Naive thymus-derived CD8-positive, alpha-beta T cell (primary cell): ENCODE data around the gene OBSL1. TPM values are rescaled to one million over a fixed set of nuclear protein-coding genes. Genes with fewer than 3 reads are reported as not detected.

Source experiments
- ATAC-seq, 2 donors: fragments of 150-1000 bp; cut with Tn5 transposase in 1 of 2; sonication (Bioruptor Pico), chemical (Tn5 transposase) in 1 of 2; 1 replicate in 1 of 2; 2 replicates in 1 of 2; pipeline ENCODE4 v1.10.0; 2021; ENCODE audit warnings: mild to moderate bottlenecking in 2 of 2, moderate library complexity in 2 of 2
- POLR2A ChIA-PET: fragments of 350-600 bp; sonication (Branson Sonifier 250); formaldehyde crosslinking; loops from one replicate; lab custom pipeline; 2021; ENCODE audit warnings: antibody characterized with exemption; lab: Charles Lee
- DNase-seq, 10 donors: peaks; one replicate each; pipeline versions ENCODE4 v3.0.0 to v3.0.0-alpha.2; 2020 to 2022
- H3K27ac Mint-ChIP-seq, 10 donors: one replicate each; pipeline ENCODE4 v1.8.0; 2020 to 2022; ENCODE audit warnings: mild to moderate bottlenecking in 10 of 10, mixed read lengths in 10 of 10, moderate library complexity in 4 of 10, inconsistent platforms in 1 of 10
- H3K27me3 Mint-ChIP-seq, 5 donors: one replicate each; pipeline ENCODE4 v1.8.0; 2021 to 2022; ENCODE audit warnings: mixed read lengths in 5 of 5
- H3K36me3 Mint-ChIP-seq, 3 donors: one replicate each; pipeline ENCODE4 v1.8.0; 2020 to 2022; ENCODE audit warnings: mixed read lengths in 3 of 3, mild to moderate bottlenecking in 2 of 3, inconsistent platforms in 1 of 3
- H3K4me1 Mint-ChIP-seq, 4 donors: one replicate each; pipeline ENCODE4 v1.8.0; 2021 to 2022; ENCODE audit warnings: mixed read lengths in 4 of 4
- H3K4me3 Mint-ChIP-seq, 10 donors: one replicate each; pipeline ENCODE4 v1.8.0; 2020 to 2022; ENCODE audit warnings: mild to moderate bottlenecking in 10 of 10, mixed read lengths in 10 of 10, moderate library complexity in 6 of 10, inconsistent platforms in 1 of 10
- H3K9me3 Mint-ChIP-seq, 9 donors: one replicate each; pipeline ENCODE4 v1.8.0; 2020 to 2022; ENCODE audit warnings: mixed read lengths in 9 of 9, mild to moderate bottlenecking in 3 of 9, inconsistent platforms in 1 of 9, moderate library complexity in 1 of 9
- polyA plus RNA-seq, 3 donors: library from polyadenylated mRNA; unstranded; fragments of 300-500 nt; fragmentation: Illumina TruSeq; gene quantifications; one replicate each; pipeline ENCODE4 v1.2.3, GENCODE V29; 2021
- total RNA-seq, 8 experiments: library from RNA in 2 of 8; stranded (reverse) in 2 of 8; gene quantifications; one replicate each; pipeline ENCODE4 v1.2.3 and lab custom pipeline; 2021 to 2026

The OBSL1 gene
- total and polyA plus RNA-seq, 5 experiments from 2014 or later: 0.96 to 1.1 TPM; not detected in 3

DNA sequence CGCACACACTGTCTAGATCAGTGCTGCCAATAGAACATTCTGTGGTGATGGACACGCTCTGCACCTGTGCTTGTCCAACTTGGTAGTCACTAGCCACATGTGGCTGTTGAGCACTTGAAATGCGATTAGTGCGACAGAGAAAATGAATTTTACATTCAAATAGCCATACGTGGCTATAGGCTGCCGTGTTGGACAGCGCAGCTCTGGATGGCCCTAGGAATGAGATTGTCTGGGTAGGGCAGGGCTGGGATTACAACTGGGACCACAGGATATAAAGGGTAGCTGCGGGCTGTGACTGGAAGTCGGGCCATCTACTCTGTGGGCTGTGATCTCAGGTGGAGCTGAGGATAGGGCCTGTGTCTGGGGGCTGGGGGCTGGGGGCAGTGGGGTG lies 51.8 kb downstream of the OBSL1 start:
- H3K4me1 Mint-ChIP-seq: peaks cover 13 to 22% (median 19%) of the 10 kb centered on the region in 4 donors
- H3K9me3 Mint-ChIP-seq: peaks cover 0 to 2% (median 0%) of the 10 kb centered on the region in 9 donors
- H3K27ac Mint-ChIP-seq: no peak overlapping the region
- peaks cover 46 to 97% (median 73%) of the 10 kb centered on the region in 5 donors for H3K27me3 Mint-ChIP-seq
- ATAC-seq (no peak), DNase-seq (no peak)
- H3K4me3 Mint-ChIP-seq: no peak overlapping the region
- POLR2A ChIA-PET: no interaction called here
- peaks cover 0 to 2% (median 0%) of the 10 kb centered on the region in 3 donors for H3K36me3 Mint-ChIP-seq

DNA sequence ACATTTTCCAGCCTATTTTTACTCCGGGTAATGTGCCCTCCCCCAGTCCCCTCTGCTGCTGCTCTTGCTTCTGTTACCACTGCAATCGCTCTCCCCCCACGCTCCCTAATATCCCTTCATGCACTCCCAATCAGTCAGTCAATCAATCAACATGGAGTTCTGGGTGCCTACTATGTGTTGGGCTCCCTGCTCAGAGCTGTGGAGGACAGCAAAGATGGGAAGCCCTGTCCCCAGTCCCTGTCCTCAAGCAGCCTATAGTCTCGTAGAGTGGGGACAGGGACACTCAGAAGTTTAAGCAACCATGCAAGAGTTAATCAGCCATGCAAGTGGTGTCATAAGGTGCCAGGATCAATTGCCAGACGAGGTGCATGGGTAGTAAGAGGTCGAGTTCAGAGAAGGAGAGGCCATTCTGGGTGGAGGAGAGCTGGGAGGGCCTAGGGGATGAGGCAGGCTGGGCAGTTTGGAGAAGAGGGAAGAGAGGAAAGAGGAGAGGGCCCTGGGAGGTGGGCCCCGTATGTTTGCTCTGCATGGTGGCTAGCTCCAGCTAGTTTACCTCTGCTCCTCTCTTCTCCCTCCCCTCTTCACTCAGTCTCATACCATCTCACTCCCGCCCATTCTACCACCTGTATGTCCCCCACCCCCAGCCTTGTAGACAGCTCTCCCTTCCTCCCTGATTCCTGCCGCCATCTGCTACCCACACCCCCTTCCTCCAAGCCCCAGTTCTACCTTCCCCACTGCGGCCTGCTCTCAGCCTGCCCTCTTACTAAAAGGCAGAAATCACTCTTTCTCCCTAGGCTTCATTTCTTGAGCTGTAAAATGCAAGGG lies 53.2 kb downstream of the OBSL1 start:
- DNase-seq: no peak
- H3K36me3 Mint-ChIP-seq: peaks cover 0 to 2% (median 2%) of the 10 kb centered on the region in 3 donors
- H3K27ac Mint-ChIP-seq: peak overlapping the region in 1 of 10 donors; percentile 30
- H3K27me3 Mint-ChIP-seq: peaks cover 46 to 97% (median 77%) of the 10 kb centered on the region in 5 donors
- peaks cover 18 to 30% (median 27%) of the 10 kb centered on the region in 4 donors for H3K4me1 Mint-ChIP-seq
- ATAC-seq: no peak
- no peak overlapping the region for H3K4me3 Mint-ChIP-seq
- peaks cover 0 to 3% (median 0%) of the 10 kb centered on the region in 9 donors for H3K9me3 Mint-ChIP-seq
- POLR2A ChIA-PET: interaction anchor here (0.6 kb wide), 1 partner anchor 52 kb away, joined by 3 read pairs; no protein-coding TSS in a partner anchor

DNA sequence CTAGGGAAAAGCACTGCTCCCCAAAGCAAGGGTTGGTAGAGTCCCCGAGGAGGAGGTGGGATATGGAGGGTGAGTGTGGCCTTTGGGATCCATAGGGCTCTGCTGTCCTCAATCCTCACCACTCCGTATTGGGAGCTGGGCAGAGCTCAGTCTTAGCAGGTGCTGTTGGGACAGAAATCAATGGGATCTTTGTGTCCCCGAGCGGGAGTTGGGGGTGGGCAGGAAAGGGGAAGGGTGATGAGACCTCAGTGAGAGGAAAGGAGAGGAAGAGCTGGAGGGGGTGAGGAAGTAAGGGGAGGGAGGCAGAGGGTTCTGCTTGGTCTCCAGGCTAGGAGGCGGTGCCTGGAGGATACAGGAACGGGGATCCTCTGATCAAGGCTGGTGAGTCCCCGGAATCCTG lies 54.5 kb downstream of the OBSL1 start:
- DNase-seq (no peak), ATAC-seq (no peak)
- H3K9me3 Mint-ChIP-seq: peaks cover 0 to 3% (median 0%) of the 10 kb centered on the region in 9 donors
- H3K4me3 Mint-ChIP-seq: no peak overlapping the region
- no peak overlapping the region for H3K27ac Mint-ChIP-seq
- H3K4me1 Mint-ChIP-seq: peaks cover 16 to 33% (median 27%) of the 10 kb centered on the region in 4 donors
- POLR2A ChIA-PET: no interaction called here
- peaks cover 0 to 2% (median 2%) of the 10 kb centered on the region in 3 donors for H3K36me3 Mint-ChIP-seq
- peaks cover 50 to 100% (median 81%) of the 10 kb centered on the region in 5 donors for H3K27me3 Mint-ChIP-seq

DNA sequence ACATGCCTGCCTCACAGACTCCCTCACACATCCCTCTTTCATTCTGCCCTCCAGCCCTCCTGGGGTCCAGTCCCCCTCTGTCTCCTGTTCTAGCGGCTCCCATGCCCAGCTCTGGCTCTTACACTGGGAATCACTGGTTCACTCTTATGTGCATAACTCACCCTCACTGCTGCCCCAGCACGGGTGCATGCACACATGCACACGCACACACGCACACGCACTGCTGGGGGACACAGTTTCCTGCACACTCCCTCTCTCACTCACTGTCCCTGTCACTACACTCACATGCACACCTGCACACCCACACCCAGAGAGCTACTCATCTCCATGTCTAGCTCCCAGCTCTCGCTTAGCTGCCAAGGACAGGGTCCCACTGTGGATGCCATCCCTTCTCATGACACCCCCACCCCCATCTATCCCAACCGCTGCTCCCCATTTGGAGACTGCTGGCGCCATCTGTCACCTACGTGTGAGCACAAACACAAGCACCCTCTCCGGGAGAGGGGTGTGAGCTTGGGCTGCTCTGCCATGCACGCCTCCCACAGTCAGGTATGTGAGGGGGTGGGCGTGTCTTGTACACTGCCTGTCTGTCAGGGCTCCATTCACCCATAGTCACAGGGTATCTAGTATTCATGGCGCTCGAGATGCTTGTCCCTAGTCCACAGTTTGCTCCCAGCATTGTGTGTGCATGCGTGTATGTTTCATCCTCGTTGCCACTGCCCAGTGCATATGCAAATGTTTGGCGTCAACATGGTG lies 55.3 kb downstream of the OBSL1 start:
- H3K9me3 Mint-ChIP-seq: peaks cover 0 to 3% (median 0%) of the 10 kb centered on the region in 9 donors
- H3K36me3 Mint-ChIP-seq: peaks cover 0 to 2% (median 0%) of the 10 kb centered on the region in 3 donors
- POLR2A ChIA-PET: no interaction called here
- peak overlapping the region in 3 of 10 donors; percentile 12 to 36 (median 12) for H3K4me3 Mint-ChIP-seq
- peaks cover 13 to 26% (median 18%) of the 10 kb centered on the region in 4 donors for H3K4me1 Mint-ChIP-seq
- peak overlapping the region in 1 of 10 donors; percentile 59 for H3K27ac Mint-ChIP-seq
- ATAC-seq: no peak
- DNase-seq: no peak
- H3K27me3 Mint-ChIP-seq: peaks cover 45 to 100% (median 79%) of the 10 kb centered on the region in 5 donors

DNA sequence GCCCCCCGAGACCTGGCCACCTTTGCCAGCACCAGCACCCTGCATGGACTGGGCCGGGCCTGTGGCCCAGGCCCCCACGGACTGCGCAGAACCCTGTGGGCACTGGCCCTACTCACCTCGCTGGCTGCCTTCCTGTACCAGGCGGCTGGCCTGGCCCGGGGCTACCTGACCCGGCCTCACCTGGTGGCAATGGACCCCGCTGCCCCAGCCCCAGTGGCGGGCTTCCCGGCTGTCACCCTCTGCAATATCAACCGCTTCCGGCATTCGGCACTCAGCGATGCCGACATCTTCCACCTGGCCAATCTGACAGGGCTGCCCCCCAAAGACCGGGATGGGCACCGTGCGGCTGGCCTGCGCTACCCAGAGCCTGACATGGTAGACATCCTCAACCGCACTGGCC lies 56.5 kb downstream of the OBSL1 start:
- POLR2A ChIA-PET: no interaction called here
- H3K4me1 Mint-ChIP-seq: peaks cover 19 to 27% (median 25%) of the 10 kb centered on the region in 4 donors
- DNase-seq: no peak
- H3K27ac Mint-ChIP-seq: no peak overlapping the region
- H3K27me3 Mint-ChIP-seq: peaks cover 48 to 100% (median 82%) of the 10 kb centered on the region in 5 donors
- peaks cover 0 to 7% (median 0%) of the 10 kb centered on the region in 9 donors for H3K9me3 Mint-ChIP-seq
- H3K36me3 Mint-ChIP-seq: peaks cover 0 to 2% (median 2%) of the 10 kb centered on the region in 3 donors
- no peak for ATAC-seq
- H3K4me3 Mint-ChIP-seq: peak overlapping the region in 2 of 10 donors; percentile 29 to 41

DNA sequence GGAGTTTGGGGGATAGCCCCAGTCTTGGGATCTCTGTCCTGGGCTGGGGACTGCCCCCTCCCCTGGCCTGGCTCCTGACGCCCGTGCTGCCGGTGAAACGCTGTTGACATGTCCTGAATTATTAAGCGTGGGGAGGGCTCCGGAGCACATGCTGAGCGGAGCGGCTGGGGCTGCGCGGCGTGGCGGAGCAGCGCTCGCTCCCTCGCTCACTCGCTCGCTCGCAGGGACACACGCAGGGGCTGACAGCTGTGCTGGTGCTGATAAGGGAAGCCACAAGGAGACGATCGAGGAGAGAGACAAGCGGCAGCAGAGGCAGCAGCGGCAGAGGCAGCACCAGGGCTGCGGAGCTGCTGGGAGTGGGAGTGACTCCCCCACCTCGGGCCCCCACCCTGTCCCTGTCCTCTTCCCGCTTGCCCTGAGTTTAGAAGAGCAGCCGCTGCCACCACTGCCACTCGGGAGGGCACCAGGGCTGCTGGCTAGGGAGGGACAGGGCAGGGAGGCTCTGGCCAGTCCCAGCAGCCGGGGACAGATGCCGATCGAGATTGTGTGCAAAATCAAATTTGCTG lies 57.1 kb downstream of the OBSL1 start, which contains the start of gene ASIC4:
Gene ASIC4, plus strand, starts transcription at position 287 of the 566 bp plus-strand sequence. Its CDS starts 243 bp downstream, at position 530.
- Mint-ChIP-seq H3K4me3 (peak within 1 kb of the TSS in 8 of 10 donors; percentile 19 to 56 (median 42)), H3K36me3 (peaks cover 0 to 4% (median 2%) of the 10 kb centered on the region in 3 donors), H3K9me3 (peaks cover 0 to 7% (median 0%) of the 10 kb centered on the region in 9 donors), H3K27me3 (peaks cover 49 to 100% (median 84%) of the 10 kb centered on the region in 5 donors), H3K27ac (peak within 1 kb of the TSS in 1 of 10 donors; percentile 77), H3K4me1 (peaks cover 24 to 32% (median 31%) of the 10 kb centered on the region in 4 donors)
- DNase-seq (no peak), ATAC-seq (peak; percentile 28 to 49)
- POLR2A ChIA-PET: no interaction called here

DNA sequence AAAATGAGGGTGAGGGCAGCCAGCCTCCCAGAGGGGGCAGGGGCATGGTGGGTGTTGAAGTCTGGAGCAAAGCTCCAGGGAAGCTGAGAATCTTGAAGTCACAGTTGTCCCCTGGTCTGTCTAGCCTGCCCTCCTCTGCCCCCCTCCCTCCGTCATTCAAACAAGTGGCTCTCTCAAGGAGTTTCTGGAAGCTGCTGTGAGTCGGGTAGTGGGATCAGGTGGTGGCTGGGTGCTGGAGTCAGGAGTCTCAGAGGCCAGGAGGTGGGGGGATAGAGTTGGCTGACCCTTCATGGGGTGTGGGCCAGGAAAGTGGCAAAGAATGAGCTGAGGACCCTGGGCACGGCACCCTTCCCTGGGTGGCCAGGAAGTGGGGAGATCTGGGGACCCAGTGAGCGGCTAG lies 57.6 kb downstream of the OBSL1 start:
- ATAC-seq: peak; percentile 6 to 17
- no peak for DNase-seq
- Mint-ChIP-seq H3K4me1 (peaks cover 27 to 32% (median 32%) of the 10 kb centered on the region in 4 donors), H3K9me3 (peaks cover 0 to 7% (median 0%) of the 10 kb centered on the region in 9 donors), H3K27me3 (peaks cover 47 to 97% (median 82%) of the 10 kb centered on the region in 5 donors), H3K4me3 (peak overlapping the region in 7 of 10 donors; percentile 19 to 56 (median 48)), H3K36me3 (peaks cover 0 to 4% (median 2%) of the 10 kb centered on the region in 3 donors), H3K27ac (peak overlapping the region in 1 of 10 donors; percentile 77)
- POLR2A ChIA-PET: no interaction called here

DNA sequence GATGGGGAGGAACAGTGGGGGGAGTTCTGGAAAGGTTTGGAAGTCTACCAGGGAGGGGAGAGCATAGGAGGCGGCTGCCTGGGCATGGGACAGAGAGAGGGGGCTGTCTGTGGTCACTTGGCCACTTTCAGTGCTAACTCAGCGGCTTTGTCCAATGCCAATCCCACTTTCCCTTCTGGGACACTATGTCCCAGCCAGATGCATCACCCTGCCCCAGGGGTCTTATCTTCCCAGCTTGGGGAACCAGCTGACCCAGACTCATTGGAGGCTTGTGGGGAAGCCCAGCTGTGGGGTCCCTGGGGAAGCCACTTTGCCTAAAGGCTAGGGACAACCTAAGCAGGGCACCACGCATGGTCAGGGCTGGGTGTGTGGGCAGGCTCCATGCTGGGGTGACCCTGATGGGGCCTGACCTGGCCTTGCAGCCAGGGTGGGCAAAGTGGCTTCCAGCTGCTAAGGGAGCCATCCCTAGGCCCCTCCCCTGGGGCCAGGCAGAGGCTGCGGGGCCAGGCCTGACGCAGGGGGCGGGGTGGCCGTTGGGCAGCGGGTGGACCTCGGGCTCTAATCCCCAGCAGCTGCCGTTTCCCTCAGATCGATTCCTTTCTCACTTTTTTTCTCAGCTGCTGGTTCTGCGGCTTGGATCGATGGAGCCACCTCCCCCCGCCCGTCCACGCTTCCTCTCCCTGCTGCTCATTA lies 58.7 kb downstream of the OBSL1 start:
- Mint-ChIP-seq H3K36me3 (peaks cover 0 to 8% (median 3%) of the 10 kb centered on the region in 3 donors), H3K4me1 (peaks cover 27 to 32% (median 32%) of the 10 kb centered on the region in 4 donors), H3K27ac (no peak overlapping the region), H3K4me3 (no peak overlapping the region), H3K27me3 (peaks cover 42 to 93% (median 78%) of the 10 kb centered on the region in 5 donors), H3K9me3 (peaks cover 0 to 7% (median 0%) of the 10 kb centered on the region in 9 donors)
- DNase-seq (no peak), ATAC-seq (no peak)
- POLR2A ChIA-PET: no interaction called here

DNA sequence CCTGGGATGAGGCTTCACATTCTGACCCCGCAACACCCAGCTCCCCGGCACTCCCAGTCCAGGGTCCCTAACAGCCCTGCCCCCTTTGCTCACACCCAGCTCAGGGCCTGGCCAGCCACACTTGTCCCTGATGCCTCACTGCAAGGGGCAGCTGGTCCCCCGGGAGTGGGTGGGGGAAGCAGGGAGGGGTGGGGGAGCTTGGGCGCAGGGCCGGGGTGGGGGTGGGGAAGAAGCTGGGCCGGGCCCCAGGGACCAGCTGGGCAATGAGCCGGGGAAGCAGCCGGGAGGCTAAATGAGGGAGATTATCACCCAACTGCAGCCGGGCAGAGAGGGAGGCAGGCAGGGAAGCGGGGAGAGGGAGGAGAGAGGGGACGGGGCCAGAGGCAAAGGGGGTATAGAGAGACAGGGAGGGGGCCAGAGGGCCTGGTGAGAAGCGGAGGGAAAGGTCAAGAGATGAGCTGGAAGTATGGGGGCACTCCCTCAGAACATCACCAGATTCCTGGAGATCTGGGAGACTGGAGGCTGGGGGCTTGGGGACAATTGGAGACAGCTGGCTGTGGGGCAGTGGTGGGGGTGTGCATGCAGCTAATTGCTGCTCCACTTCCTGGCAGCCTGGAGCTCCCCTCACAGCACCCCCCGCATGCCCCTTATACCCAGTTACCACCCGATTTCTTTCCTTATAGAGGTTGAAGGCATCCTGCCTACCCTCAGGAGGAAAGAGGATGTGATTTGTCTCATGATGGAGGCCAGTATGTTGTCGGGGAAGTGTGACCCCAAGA lies 59.6 kb downstream of the OBSL1 start:
- Mint-ChIP-seq H3K4me3 (peak overlapping the region in 1 of 10 donors; percentile 11), H3K27me3 (peaks cover 40 to 93% (median 73%) of the 10 kb centered on the region in 5 donors), H3K4me1 (peaks cover 27 to 32% (median 32%) of the 10 kb centered on the region in 4 donors), H3K27ac (no peak overlapping the region), H3K9me3 (peaks cover 0 to 7% (median 0%) of the 10 kb centered on the region in 9 donors), H3K36me3 (peaks cover 0 to 17% (median 9%) of the 10 kb centered on the region in 3 donors)
- ATAC-seq (no peak), DNase-seq (no peak)
- POLR2A ChIA-PET: interaction anchor here (0.6 to 1.0 kb wide), 2 partner anchors 16 to 327 kb away, joined by 3 read pairs; a partner anchor contains a TSS

DNA sequence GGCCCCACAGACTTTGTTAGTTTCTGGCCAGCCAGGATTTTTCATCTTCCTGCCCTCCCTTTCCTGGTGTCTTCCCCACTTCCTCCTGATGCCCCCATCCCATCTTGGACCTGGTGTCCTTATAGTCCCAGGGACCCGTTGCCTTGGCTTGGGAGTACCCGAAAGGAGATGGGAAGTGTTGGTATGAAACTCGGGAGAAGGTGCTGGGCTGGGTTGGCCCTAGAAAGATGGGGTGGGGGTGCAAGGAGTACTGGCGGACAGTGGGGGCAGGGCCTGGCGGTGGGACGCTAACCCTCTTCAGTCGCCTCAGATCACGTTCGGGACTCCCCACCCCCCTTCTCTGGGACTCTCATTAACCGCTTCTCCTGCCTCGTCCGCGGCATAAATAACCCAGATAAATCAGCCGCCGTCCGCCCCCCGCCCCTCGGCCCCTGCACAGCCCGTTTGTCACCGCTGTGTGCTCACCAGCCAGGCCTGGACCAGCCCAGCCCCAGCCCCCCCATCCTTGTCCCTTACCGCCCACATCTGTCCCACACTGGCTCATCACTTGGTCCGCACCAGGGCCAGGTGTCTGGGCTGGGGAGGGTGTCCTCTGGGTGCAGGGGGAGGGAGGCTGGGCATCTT lies 60.7 kb downstream of the OBSL1 start:
- Mint-ChIP-seq H3K4me3 (peak overlapping the region in 9 of 10 donors; percentile 18 to 84 (median 57)), H3K4me1 (peaks cover 27 to 32% (median 30%) of the 10 kb centered on the region in 4 donors), H3K27me3 (peaks cover 31 to 85% (median 62%) of the 10 kb centered on the region in 5 donors), H3K27ac (no peak overlapping the region), H3K36me3 (peaks cover 0 to 28% (median 18%) of the 10 kb centered on the region in 3 donors), H3K9me3 (peaks cover 0 to 7% (median 0%) of the 10 kb centered on the region in 9 donors)
- POLR2A ChIA-PET: interaction anchor here (1.0 kb wide), 1 partner anchor 15 kb away, joined by 3 read pairs; a partner anchor contains a TSS
- DNase-seq (no peak), ATAC-seq (no peak)
